HEK293 (cell line): ENCODE measurements around the gene FGL2.
"Not testable (repeated sequence)": the region's sequence is repeated elsewhere in the genome, so short reads cannot be mapped to it uniquely, and the experiment has no call there.

Source experiments
- CTCF ChIA-PET: fragments of 350-600 bp; formaldehyde crosslinking; extraction: SDS; loops from one replicate; lab custom pipeline; 2021; ENCODE audit warnings: antibody characterized with exemption; lab: Yijun Ruan, JAX
- POLR2A ChIA-PET: fragments of 300-600 bp; formaldehyde crosslinking; extraction: SDS; loops from one replicate; lab custom pipeline; 2020; ENCODE audit warnings: antibody characterized with exemption, inconsistent platforms; lab: Yijun Ruan, JAX
- H3K27ac ChIP-seq: fragments of 200-500 bp; sonication (Bioruptor generic); 2 replicates; pipeline ENCODE4 v1.5.1; 2014; ENCODE audit warnings: low read depth, low read length, control low read depth, inconsistent platforms; ENCODE audit errors: extremely low read depth
- H3K36me3 ChIP-seq, 2 experiments: fragments of 200-500 bp in 1 of 2; sonication (Bioruptor generic) in 1 of 2; 1 replicate in 1 of 2; 2 replicates in 1 of 2; pipeline ENCODE4 v1.5.1; 2014 to 2017; ENCODE audit warnings: inconsistent platforms in 2 of 2, low read length in 2 of 2; ENCODE audit not compliant: control insufficient read depth in 2 of 2, insufficient read depth in 1 of 2
- H3K4me1 ChIP-seq: fragments of 200-500 bp; sonication (Bioruptor generic); 2 replicates; pipeline ENCODE4 v1.5.1; 2014; ENCODE audit warnings: mild to moderate bottlenecking, low read length, inconsistent platforms; ENCODE audit not compliant: control insufficient read depth, insufficient read depth
- H3K4me3 ChIP-seq: 2 replicates; pipeline ENCODE4 v1.5.1; 2011; ENCODE audit warnings: low read depth, mild to moderate bottlenecking, control low read depth, low read length, moderate library complexity
- H3K9me3 ChIP-seq: fragments of 200-500 bp; sonication (Bioruptor generic); 2 replicates; pipeline ENCODE4 v1.5.1; 2014; ENCODE audit warnings: low read depth, low read length, inconsistent platforms; ENCODE audit not compliant: control insufficient read depth, insufficient read depth

Gene FGL2

DNA sequence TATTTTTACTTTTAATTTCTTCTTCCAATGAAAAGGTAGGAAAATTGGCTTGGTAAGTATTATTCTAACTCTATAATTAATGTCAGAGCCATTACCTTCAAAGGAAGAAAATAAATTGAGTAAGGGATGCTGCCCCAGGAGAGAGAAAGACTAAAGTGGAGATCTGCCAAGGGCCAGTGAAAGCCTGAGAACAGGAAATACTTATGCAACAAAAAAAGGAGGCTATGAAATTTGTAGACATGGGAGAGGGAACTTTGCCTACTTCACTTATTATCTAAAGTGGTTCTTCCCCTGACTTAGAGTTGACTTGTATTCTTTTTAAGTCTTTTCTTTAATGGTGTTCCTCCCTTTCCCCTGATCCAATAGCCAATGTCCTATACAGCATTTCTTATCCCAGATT, 47.4 kb downstream of the FGL2 start:
- H3K9me3 ChIP-seq, CTCF ChIA-PET, H3K36me3 ChIP-seq, H3K4me1 ChIP-seq, POLR2A ChIA-PET, H3K4me3 ChIP-seq, H3K27ac ChIP-seq: not testable (repeated sequence)
